HFF-Myc (cell line): Measurements from ENCODE around the gene PSMD4.
"Not testable (repeated sequence)": the region's sequence is repeated elsewhere in the genome, so short reads cannot be mapped to it uniquely, and the experiment has no call there.

Experiments
- DNase-seq: peaks from one replicate; pipeline ENCODE4 v3.0.0-alpha.2; 2011; ENCODE audit warnings: low read depth; ENCODE audit errors: extremely low read depth
- H3K4me3 ChIP-seq: replicated peaks from 2 replicates; pipeline ENCODE4 v1.5.1; 2011; ENCODE audit warnings: low read depth, mild to moderate bottlenecking, control low read depth, low read length
- TF ChIP-seq, protein P1 (sequence below): IDR thresholded peaks from 2 replicates; pipeline ENCODE4 v1.5.1; 2012; ENCODE audit warnings: mild to moderate bottlenecking, low read depth, low read length, control low read depth; ENCODE audit errors: missing control alignments

The PSMD4 gene

GRCh38 chr1:151254217-151255213 lies at the start of gene PSMD4:
Gene PSMD4, plus strand, starts transcription at chr1:151254734. Its CDS starts 49 bp downstream, at chr1:151254783.
- peak; percentile 93 for DNase-seq
- peak within 1 kb of the TSS; percentile 57 for H3K4me3 ChIP-seq
- TF ChIP-seq, protein P1, sequence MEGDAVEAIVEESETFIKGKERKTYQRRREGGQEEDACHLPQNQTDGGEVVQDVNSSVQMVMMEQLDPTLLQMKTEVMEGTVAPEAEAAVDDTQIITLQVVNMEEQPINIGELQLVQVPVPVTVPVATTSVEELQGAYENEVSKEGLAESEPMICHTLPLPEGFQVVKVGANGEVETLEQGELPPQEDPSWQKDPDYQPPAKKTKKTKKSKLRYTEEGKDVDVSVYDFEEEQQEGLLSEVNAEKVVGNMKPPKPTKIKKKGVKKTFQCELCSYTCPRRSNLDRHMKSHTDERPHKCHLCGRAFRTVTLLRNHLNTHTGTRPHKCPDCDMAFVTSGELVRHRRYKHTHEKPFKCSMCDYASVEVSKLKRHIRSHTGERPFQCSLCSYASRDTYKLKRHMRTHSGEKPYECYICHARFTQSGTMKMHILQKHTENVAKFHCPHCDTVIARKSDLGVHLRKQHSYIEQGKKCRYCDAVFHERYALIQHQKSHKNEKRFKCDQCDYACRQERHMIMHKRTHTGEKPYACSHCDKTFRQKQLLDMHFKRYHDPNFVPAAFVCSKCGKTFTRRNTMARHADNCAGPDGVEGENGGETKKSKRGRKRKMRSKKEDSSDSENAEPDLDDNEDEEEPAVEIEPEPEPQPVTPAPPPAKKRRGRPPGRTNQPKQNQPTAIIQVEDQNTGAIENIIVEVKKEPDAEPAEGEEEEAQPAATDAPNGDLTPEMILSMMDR, result no peak

DNA sequence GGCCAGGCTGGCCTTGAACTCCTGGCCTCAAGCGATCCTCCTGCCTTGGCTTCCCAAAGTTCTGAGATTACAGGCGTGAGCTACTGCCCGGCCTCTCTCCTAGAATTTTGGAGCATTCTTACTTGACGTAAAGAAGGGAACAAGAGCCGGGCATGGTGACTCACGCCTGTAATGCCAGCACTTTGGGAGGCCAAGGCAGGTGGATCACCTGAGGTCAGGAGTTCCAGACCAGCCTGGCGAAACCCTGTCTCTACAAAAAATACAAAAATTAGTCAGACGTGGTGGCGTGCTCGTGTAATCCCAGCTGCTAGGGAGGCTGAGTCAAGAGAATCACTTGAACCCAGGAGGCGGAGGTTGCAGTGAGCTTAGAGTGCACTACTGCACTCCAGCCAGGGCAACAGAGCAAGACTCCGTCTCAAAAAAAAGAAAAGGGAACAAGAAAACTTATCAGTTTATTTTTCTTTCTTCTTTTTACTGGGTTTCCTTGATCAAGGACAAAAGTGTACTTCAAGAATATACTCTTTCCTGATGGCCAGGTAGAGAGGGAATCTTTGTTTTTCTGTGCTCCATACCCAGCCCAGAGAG lies 49.1 kb upstream of the PSMD4 start:
- DNase-seq, H3K4me3 ChIP-seq: not testable (repeated sequence)

DNA sequence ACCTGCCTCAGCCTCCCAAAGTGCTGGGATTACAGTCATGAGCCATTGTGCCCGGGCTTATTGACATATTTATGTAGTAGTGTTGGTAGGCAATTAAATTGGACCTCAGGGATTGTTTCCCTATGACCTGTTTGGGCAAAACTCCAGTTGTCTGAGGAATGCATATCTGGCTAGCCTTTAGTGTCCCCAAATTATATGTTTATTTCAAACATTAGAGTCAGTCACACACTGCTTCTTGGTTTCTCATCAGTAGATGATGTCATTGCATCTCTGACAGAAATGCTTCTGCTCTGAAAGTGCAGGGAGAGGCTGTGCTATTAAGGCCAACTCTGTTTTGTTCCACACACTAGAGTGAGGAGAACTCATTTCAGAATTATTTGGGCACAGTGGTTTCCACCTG lies 43.7 kb upstream of the PSMD4 start:
- DNase-seq, result no peak
- no peak overlapping the region for H3K4me3 ChIP-seq

DNA sequence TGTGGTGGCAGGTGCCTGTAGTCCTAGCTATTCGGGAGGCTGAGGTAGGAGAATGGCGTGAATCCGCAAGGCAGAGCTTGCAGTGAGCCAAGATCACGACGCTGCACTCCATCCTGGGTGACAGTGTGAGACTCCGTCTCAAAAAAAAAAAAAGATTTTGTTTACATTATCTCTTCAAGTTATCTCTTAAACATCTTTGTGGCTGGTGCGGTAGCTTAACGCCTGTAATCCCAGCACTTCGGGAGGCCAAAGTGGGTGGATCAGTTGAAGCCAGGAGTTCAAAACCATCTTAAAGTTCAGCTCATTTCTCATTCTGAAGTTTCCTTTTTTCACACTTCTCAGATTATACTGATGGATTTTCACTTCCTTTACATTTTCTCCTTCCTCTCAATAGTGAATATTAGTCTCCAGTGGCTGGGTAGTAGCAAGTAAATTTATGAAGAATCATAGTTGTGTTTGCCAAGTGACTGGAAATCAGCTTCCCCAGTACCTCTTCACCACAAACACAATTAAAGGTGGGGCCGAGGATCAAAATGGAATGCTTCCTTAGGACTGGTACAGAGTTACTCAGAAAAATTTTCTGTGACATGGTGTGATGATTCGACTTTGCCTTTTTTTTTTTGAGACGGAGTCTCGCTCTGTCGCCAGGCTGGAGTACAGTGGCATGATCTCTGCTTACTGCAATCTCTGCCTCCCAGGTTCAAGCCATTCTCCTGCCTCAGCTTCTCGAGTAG lies 42.4 kb upstream of the PSMD4 start:
- TF ChIP-seq, protein P1, result no peak
- DNase-seq, result no peak
- H3K4me3 ChIP-seq, result no peak overlapping the region

More for the DNA sequence above, 43.7 kb upstream of the PSMD4 start:
- TF ChIP-seq, protein P1, result no peak

GRCh38 chr1:151213560-151213959 lies 41.0 kb upstream of the PSMD4 start:
- TF ChIP-seq, protein P1, result no peak
- H3K4me3 ChIP-seq, result no peak overlapping the region
- DNase-seq, result no peak

- H3K4me3 ChIP-seq, result no peak overlapping the region
- TF ChIP-seq, protein P1, result no peak
- DNase-seq, result no peak
Measured at GRCh38 chr1:151221616-151222015, 32.9 kb upstream of the PSMD4 start.

DNA sequence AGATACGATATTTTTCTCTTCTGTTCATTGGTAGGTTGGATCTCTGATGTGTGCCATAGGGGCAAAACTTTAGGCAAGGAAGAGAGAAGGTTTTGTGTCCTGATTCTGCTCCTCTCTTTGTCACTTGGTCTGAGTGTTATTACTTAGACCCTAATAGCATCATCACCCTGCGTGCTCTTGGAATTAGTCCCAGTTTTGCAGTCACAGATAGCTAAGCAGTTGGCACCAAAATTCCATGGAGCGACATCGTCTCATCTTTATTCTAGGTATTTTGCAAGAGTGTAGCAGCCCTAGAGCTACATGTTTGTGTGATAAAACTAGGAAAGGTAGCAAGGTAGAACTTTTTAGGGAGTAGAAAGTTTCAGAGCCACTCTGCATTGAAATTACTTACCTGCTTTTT lies 32.4 kb upstream of the PSMD4 start:
- no peak overlapping the region for H3K4me3 ChIP-seq
- TF ChIP-seq, protein P1, result no peak

More for the DNA sequence above, 32.4 kb upstream of the PSMD4 start:
- DNase-seq, result no peak
